NCI-H345 treated with DMSO at 0.1 percent for 48 hours (cell line): ENCODE measurements around the gene ABCA5.

ENCODE experiments used
- DNase-seq: peaks from one replicate; lab custom pipeline; 2025; ENCODE audit not compliant: unreplicated experiment; lab: John Stamatoyannopoulos, UW

The ABCA5 gene

GRCh38 chr17:69327060-69327831, at the start of gene ABCA5:
Gene ABCA5, minus strand, starts transcription at chr17:69327133. Its CDS starts 12,718 bp downstream, at chr17:69314415.
- peak; percentile 64 for DNase-seq

- no peak for DNase-seq
These were observed 48.3 kb upstream of the ABCA5 start for GRCh38 chr17:69375229-69375628.

- no peak for DNase-seq
These were observed 46.1 kb upstream of the ABCA5 start for GRCh38 chr17:69373069-69373468.

- no peak for DNase-seq
These were observed 40.4 kb upstream of the ABCA5 start for GRCh38 chr17:69367298-69367697.

- no peak for DNase-seq
These were observed 36.7 kb upstream of the ABCA5 start for GRCh38 chr17:69363488-69364210.

GRCh38 chr17:69361156-69361555, 34.2 kb upstream of the ABCA5 start:
- no peak for DNase-seq

GRCh38 chr17:69358688-69359596, 32.0 kb upstream of the ABCA5 start:
- no peak for DNase-seq

GRCh38 chr17:69357701-69358100, 30.8 kb upstream of the ABCA5 start:
- no peak for DNase-seq

- DNase-seq = no peak
These were observed 29.7 kb upstream of the ABCA5 start for GRCh38 chr17:69356625-69357024.

- DNase-seq = no peak
These were observed 24.0 kb upstream of the ABCA5 start for GRCh38 chr17:69350911-69351310.

GRCh38 chr17:69348429-69348828, 21.5 kb upstream of the ABCA5 start:
- DNase-seq = no peak

- no peak for DNase-seq
These were observed 19.8 kb upstream of the ABCA5 start for GRCh38 chr17:69346766-69347165.

GRCh38 chr17:69344939-69345338, 18.0 kb upstream of the ABCA5 start:
- DNase-seq = no peak

GRCh38 chr17:69342896-69343644, 16.1 kb upstream of the ABCA5 start:
- DNase-seq = peak; percentile 11

GRCh38 chr17:69339937-69340336, 13.0 kb upstream of the ABCA5 start:
- no peak for DNase-seq

GRCh38 chr17:69336996-69337395, 10.1 kb upstream of the ABCA5 start:
- no peak for DNase-seq

- no peak for DNase-seq
These were observed 9.6 kb upstream of the ABCA5 start for GRCh38 chr17:69336580-69336979.

- DNase-seq = no peak
These were observed 8.1 kb upstream of the ABCA5 start for GRCh38 chr17:69335058-69335457.

- DNase-seq = no peak
These were observed 6.6 kb upstream of the ABCA5 start for GRCh38 chr17:69333561-69333960.

GRCh38 chr17:69331756-69332155, 4.8 kb upstream of the ABCA5 start:
- no peak for DNase-seq
